NB4 (cell line): ENCODE results near the gene RHOH.

Experiments
- DNase-seq: peaks from one replicate; pipeline ENCODE4 v3.0.0; 2010; ENCODE audit warnings: low read depth
- H3K4me3 ChIP-seq: one replicate; pipeline ENCODE4 v1.5.1; 2011; ENCODE audit warnings: mild to moderate bottlenecking, low read depth, low read length, moderate library complexity
- MYC ChIP-seq: IDR thresholded peaks from 2 replicates; pipeline ENCODE4 v1.6.1; 2011; ENCODE audit warnings: low read depth, low read length
- POLR2A ChIP-seq: IDR thresholded peaks from 2 replicates; pipeline ENCODE4 v1.6.1; 2011; ENCODE audit warnings: mild to moderate bottlenecking; ENCODE audit not compliant: insufficient read length; ENCODE audit errors: extremely low read depth
- TF ChIP-seq, protein P1 (sequence below): IDR thresholded peaks from 2 replicates; pipeline ENCODE4 v1.6.1; 2011; ENCODE audit warnings: low read depth, low read length
- TF ChIP-seq, protein P2 (sequence below): IDR thresholded peaks from one replicate; pipeline ENCODE4 v1.5.1; 2012; ENCODE audit warnings: low read depth, low read length

RHOH gene

DNA sequence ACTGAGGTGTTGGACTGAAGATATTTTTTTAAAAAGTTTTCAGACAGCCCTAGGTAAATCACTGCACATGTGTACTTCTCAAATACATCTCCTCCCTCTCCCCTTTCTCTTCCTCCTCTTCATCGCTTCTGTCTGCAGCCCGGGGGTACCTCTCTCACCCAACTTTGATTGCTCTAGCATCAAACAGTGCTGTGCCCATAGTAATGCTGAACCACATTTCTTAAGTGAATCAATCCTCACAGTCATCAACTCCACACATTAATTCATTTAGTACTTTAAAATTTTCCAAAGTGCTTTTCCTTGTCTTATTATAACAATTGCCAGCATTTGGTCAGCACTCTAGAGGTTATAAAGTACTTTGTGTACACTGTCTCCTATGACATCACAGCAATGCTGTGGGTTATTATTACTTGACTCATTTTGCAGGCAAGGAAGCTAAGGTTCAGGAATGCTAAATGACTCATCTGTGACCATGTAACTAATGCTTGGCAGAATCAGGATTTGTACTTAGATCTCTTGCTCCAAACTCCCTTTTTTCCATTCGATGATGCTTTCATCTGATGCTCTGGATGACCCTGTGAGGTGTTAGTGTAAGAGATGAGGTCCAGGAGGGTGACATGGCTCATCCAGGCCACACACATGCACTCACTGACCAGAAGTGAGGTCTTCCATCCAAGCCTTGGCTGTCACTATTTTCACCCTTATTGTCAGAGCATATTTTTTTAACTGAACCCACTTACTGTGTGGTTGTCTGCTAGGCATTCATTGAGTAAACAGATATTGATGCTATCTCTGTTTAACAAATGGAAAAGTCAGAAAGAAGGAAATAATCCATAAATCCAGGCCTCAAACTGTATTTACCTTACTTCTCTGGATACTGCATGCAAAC is 58.8 kb downstream of the RHOH start:
- TF ChIP-seq, protein P1, sequence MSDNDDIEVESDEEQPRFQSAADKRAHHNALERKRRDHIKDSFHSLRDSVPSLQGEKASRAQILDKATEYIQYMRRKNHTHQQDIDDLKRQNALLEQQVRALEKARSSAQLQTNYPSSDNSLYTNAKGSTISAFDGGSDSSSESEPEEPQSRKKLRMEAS = no peak
- TF ChIP-seq POLR2A = no peak
- TF ChIP-seq, protein P2, sequence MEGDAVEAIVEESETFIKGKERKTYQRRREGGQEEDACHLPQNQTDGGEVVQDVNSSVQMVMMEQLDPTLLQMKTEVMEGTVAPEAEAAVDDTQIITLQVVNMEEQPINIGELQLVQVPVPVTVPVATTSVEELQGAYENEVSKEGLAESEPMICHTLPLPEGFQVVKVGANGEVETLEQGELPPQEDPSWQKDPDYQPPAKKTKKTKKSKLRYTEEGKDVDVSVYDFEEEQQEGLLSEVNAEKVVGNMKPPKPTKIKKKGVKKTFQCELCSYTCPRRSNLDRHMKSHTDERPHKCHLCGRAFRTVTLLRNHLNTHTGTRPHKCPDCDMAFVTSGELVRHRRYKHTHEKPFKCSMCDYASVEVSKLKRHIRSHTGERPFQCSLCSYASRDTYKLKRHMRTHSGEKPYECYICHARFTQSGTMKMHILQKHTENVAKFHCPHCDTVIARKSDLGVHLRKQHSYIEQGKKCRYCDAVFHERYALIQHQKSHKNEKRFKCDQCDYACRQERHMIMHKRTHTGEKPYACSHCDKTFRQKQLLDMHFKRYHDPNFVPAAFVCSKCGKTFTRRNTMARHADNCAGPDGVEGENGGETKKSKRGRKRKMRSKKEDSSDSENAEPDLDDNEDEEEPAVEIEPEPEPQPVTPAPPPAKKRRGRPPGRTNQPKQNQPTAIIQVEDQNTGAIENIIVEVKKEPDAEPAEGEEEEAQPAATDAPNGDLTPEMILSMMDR = no peak
- no peak overlapping the region for H3K4me3 ChIP-seq
- peak; percentile 35 for DNase-seq

DNA sequence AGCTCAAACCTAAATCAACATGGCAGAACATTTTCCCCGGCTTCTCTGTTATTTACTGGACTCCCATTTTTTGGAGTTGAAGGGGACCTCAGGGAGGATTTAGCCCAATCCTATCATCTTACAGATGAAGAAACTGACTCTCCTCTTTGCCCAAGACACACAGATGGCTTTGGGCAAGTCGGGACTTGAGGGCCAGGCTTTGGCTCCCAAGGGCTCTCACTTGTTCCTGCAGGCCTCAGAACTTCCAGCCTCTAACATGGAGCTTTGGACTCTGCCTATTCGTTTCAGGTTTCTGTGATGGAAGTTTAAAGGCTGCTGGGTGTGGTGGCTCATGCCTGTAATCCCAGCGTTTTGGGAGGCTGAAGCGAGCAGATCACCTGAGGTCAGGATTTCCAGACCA is 59.5 kb downstream of the RHOH start:
- H3K4me3 ChIP-seq = no peak overlapping the region
- no peak for DNase-seq
- TF ChIP-seq POLR2A = no peak
- TF ChIP-seq, protein P2 = no peak
- TF ChIP-seq MYC = no peak

- TF ChIP-seq MYC (no peak), POLR2A (no peak)
- TF ChIP-seq, protein P1 = no peak
- TF ChIP-seq, protein P2 = no peak
Observed at GRCh38 chr4:40256817-40257216, 60.0 kb downstream of the RHOH start.

GRCh38 chr4:40258627-40259026 is 61.8 kb downstream of the RHOH start:
- TF ChIP-seq, protein P2 = no peak
- TF ChIP-seq POLR2A (no peak), MYC (no peak)
- TF ChIP-seq, protein P1 = no peak
- H3K4me3 ChIP-seq = no peak overlapping the region
- no peak for DNase-seq

More at GRCh38 chr4:40256817-40257216, 60.0 kb downstream of the RHOH start:
- no peak overlapping the region for H3K4me3 ChIP-seq
- DNase-seq = no peak

- TF ChIP-seq POLR2A (no peak), MYC (no peak)
- TF ChIP-seq, protein P1 = no peak
- TF ChIP-seq, protein P2 = no peak
- H3K4me3 ChIP-seq = no peak overlapping the region
- no peak for DNase-seq
Observed at GRCh38 chr4:40261231-40262076, 64.6 kb downstream of the RHOH start.
